Lung (tissue), 12 donors: ENCODE data around the gene ERFE. TPM values are rescaled to one million over a fixed set of nuclear protein-coding genes. Genes with fewer than 3 reads are reported as not detected.

Source experiments
- ATAC-seq: fragments of 200-7000 bp; cut with Tn5 transposase; one replicate; pipeline ENCODE4 v1.9.1; 2020; ENCODE audit warnings: moderate number of reproducible peaks; ENCODE audit not compliant: insufficient read depth, low FRiP score
- DNase-seq, 3 donors: peaks; one replicate each; pipeline ENCODE4 v3.0.0-alpha.2; 2013 to 2017
- H3K27ac ChIP-seq, 2 donors: one replicate each; pipeline ENCODE4 v1.5.1; 2013; ENCODE audit warnings: mild to moderate bottlenecking in 2 of 2, moderate library complexity in 2 of 2, control low read depth in 1 of 2, inconsistent platforms in 1 of 2, low read depth in 1 of 2, low read length in 1 of 2
- H3K27me3 ChIP-seq, 3 donors: one replicate each; pipeline ENCODE4 v1.5.1; 2013; ENCODE audit warnings: low read length in 2 of 3; ENCODE audit not compliant: control insufficient read depth in 3 of 3, insufficient read depth in 3 of 3
- H3K36me3 ChIP-seq, 4 donors: one replicate each; pipeline ENCODE4 v1.5.1; 2013; ENCODE audit warnings: low read length in 4 of 4, mild to moderate bottlenecking in 1 of 4, moderate library complexity in 1 of 4; ENCODE audit not compliant: control insufficient read depth in 4 of 4, insufficient read depth in 4 of 4
- H3K4me1 ChIP-seq, 5 donors: one replicate each; pipeline ENCODE4 v1.5.1; 2013; ENCODE audit warnings: low read length in 5 of 5, mild to moderate bottlenecking in 2 of 5, moderate library complexity in 1 of 5; ENCODE audit not compliant: control insufficient read depth in 5 of 5, insufficient read depth in 5 of 5
- H3K4me3 ChIP-seq: one replicate; pipeline ENCODE4 v1.5.1; 2013; ENCODE audit warnings: mild to moderate bottlenecking, control low read depth, moderate library complexity
- H3K9ac ChIP-seq, 2 donors: one replicate each; pipeline ENCODE4 v1.5.1; 2013; ENCODE audit warnings: low read length in 2 of 2, control low read depth in 1 of 2; ENCODE audit not compliant: insufficient read depth in 1 of 2
- H3K9me3 ChIP-seq, 4 donors: one replicate each; pipeline ENCODE4 v1.5.1; 2013; ENCODE audit warnings: low read length in 3 of 4, mild to moderate bottlenecking in 1 of 4, moderate library complexity in 1 of 4; ENCODE audit not compliant: control insufficient read depth in 4 of 4, insufficient read depth in 3 of 4
- CTCF ChIP-seq: IDR thresholded peaks from 2 replicates; pipeline ENCODE4 v1.5.1; 2012; ENCODE audit warnings: mild to moderate bottlenecking; ENCODE audit errors: control extremely low read depth, extremely low read depth
- WGBS, 2 donors: extraction: QIAGEN DNeasy Blood & Tissue Kit; methylation state at CpG; one replicate each; pipeline ENCODE4 v1.1.7; 2013; 5-methylcytosine and 5-hydroxymethylcytosine counted together
- polyA plus RNA-seq, 2 donors: library from polyadenylated mRNA; stranded (reverse); fragments of 200-250 nt; gene quantifications; one replicate each; pipeline ENCODE4 v1.2.1, GENCODE V29; 2013
- total RNA-seq, 2 donors: library from RNA; depleted of rRNA in 1 of 2; stranded (reverse); fragments of >200 nt in 1 of 2; gene quantifications; one replicate each; pipeline ENCODE4 v1.2.1, GENCODE V29; 2014 to 2021
- donor health status: control.
- donor health status: control.
- donor health status: Bipolar disorder and iron deficiency.
- donor health status: healthy.
- donor health status: DM: yes; HTN: yes; CAD: no.

Gene ERFE
- total and polyA plus RNA-seq, 4 donors: 0.52 to 0.54 (median 0.54) TPM; not detected in 1

- Histone ChIP-seq H3K4me1 (peaks cover 3 to 23% (median 7%) of the 10 kb centered on the region in 5 donors), H3K9me3 (no peaks in the 10 kb centered on the region), H3K9ac (no peak overlapping the region), H3K36me3 (no peaks in the 10 kb centered on the region), H3K27me3 (peaks cover 0 to 2% (median 0%) of the 10 kb centered on the region in 3 donors), H3K27ac (no peak overlapping the region), H3K4me3 (no peak overlapping the region)
- DNase-seq: no peak
- WGBS, 2 donors: 94 to 96% methylated on average over 60 of the region's 60 CpGs
- no peak for ATAC-seq
- TF ChIP-seq CTCF: no peak
These were observed 17.8 kb upstream of the ERFE start for GRCh38 chr2:238140721-238141540.

- WGBS, 2 donors: 47 to 55% methylated on average over 9 to 10 of the region's 10 CpGs
- H3K27ac ChIP-seq: peak overlapping the region in 1 of 2 donors; percentile 30
These were observed 17.0 kb upstream of the ERFE start for GRCh38 chr2:238141541-238142318.

GRCh38 chr2:238142382-238143205, 16.2 kb upstream of the ERFE start:
- Histone ChIP-seq H3K9me3 (no peaks in the 10 kb centered on the region), H3K4me1 (peaks cover 3 to 17% (median 7%) of the 10 kb centered on the region in 5 donors), H3K36me3 (no peaks in the 10 kb centered on the region), H3K27ac (peak overlapping the region in 1 of 2 donors; percentile 30), H3K4me3 (no peak overlapping the region), H3K27me3 (no peaks in the 10 kb centered on the region), H3K9ac (no peak overlapping the region)
- TF ChIP-seq CTCF: no peak
- DNase-seq (peak in 1 of 3 donors; percentile 29), ATAC-seq (no peak)
- WGBS, 2 donors: 84 to 87% methylated on average over 29 to 30 of the region's 30 CpGs

More at GRCh38 chr2:238141541-238142318, 17.0 kb upstream of the ERFE start:
- H3K9me3 ChIP-seq: no peaks in the 10 kb centered on the region
- no peak overlapping the region for H3K4me3 ChIP-seq
- peaks cover 3 to 20% (median 7%) of the 10 kb centered on the region in 5 donors for H3K4me1 ChIP-seq
- no peak for TF ChIP-seq CTCF
- no peak overlapping the region for H3K9ac ChIP-seq
- peak; percentile 78 to 82 (median 80) for DNase-seq
- H3K27me3 ChIP-seq: no peaks in the 10 kb centered on the region
- no peaks in the 10 kb centered on the region for H3K36me3 ChIP-seq
- ATAC-seq: no peak
